HepG2 (cell line): Measurements from ENCODE around the gene SOX9. TPM values are rescaled to one million over a fixed set of nuclear protein-coding genes. Genes with fewer than 3 reads are reported as not detected.

Experiments
- ATAC-seq: fragments of 200-7000 bp; cut with Tn5 transposase; 3 replicates; pipeline ENCODE4 v1.9.1; 2020; ENCODE audit warnings: mild to moderate bottlenecking, moderate library complexity
- BruUV-seq: library from RNA; stranded (reverse); fragments of 400-500 nt; replicated peaks from 2 replicates; lab custom pipeline; 2021; lab: Mats Ljungman, UMichigan
- CTCF ChIA-PET: fragments of 300-600 bp; formaldehyde crosslinking; extraction: SDS; loops from one replicate; lab custom pipeline; 2021; ENCODE audit warnings: low total read pairs, inconsistent platforms, low intra/inter-chr PET ratio; lab: Yijun Ruan, JAX
- POLR2A ChIA-PET: fragments of 350-600 bp; sonication (Branson Sonifier 250); formaldehyde crosslinking; loops from one replicate; lab custom pipeline; 2020; ENCODE audit warnings: antibody characterized with exemption, inconsistent platforms; lab: Yijun Ruan, JAX
- DNase-seq: peaks from one replicate; pipeline ENCODE4 v3.0.0-alpha.2; 2015; ENCODE audit warnings: low spot score
- FAIRE-seq: peaks from 3 replicates; lab custom pipeline; 2011; peaks lifted over from hg19 to GRCh38; lab: Jason Lieb, UNC
- H2AFZ ChIP-seq: one replicate; pipeline ENCODE4 v1.6.1; 2011; ENCODE audit warnings: low read length, inconsistent platforms
- H3K27ac ChIP-seq: fragments of 300-600 bp; 3 replicates; pipeline ENCODE4 v1.8.0; 2011; ENCODE audit warnings: mixed run types, mild to moderate bottlenecking, mixed read lengths, low read length, inconsistent platforms; ENCODE audit not compliant: insufficient read depth; ENCODE audit errors: extremely low read length
- H3K27me3 ChIP-seq, 2 experiments: fragments of 200-600 bp in 1 of 2; 2 replicates in 1 of 2; 3 replicates in 1 of 2; pipeline versions ENCODE4 v1.6.0 to v1.8.0; 2011; ENCODE audit warnings: low read length in 2 of 2, mild to moderate bottlenecking in 2 of 2, moderate library complexity in 2 of 2, inconsistent platforms in 1 of 2; ENCODE audit not compliant: insufficient read depth in 2 of 2, control insufficient read depth in 1 of 2
- H3K36me3 ChIP-seq, 2 experiments: fragments of 200-600 bp in 1 of 2; replicated peaks in 1 of 2; 2 replicates in 1 of 2; 3 replicates in 1 of 2; pipeline versions ENCODE4 v1.5.1 to v1.8.0; 2011; ENCODE audit warnings: low read length in 2 of 2, inconsistent platforms in 1 of 2; ENCODE audit not compliant: insufficient read depth in 2 of 2, control insufficient read depth in 1 of 2
- H3K4me1 ChIP-seq: 2 replicates; pipeline ENCODE4 v1.5.1; 2012; ENCODE audit warnings: low read length, inconsistent platforms; ENCODE audit not compliant: insufficient read depth
- H3K4me2 ChIP-seq: 2 replicates; pipeline ENCODE4 v1.6.0; 2011; ENCODE audit warnings: low read depth, low read length, inconsistent platforms
- H3K4me3 ChIP-seq, 3 experiments: fragments of 200-600 bp in 1 of 3; sonication (generic), shearing (Covaris generic) in 1 of 3; replicated peaks in 1 of 3; 2 replicates each; pipeline ENCODE4 v1.5.1; 2011 to 2016; ENCODE audit warnings: low read length in 3 of 3, inconsistent platforms in 2 of 3, low read depth in 2 of 3, mild to moderate bottlenecking in 2 of 3, control low read depth in 1 of 3, mixed read lengths in 1 of 3; ENCODE audit not compliant: insufficient read depth in 1 of 3
- H3K79me2 ChIP-seq: one replicate; pipeline ENCODE4 v1.6.1; 2011; ENCODE audit warnings: low read length, inconsistent platforms; ENCODE audit not compliant: insufficient read depth
- H3K9ac ChIP-seq: 2 replicates; pipeline ENCODE4 v1.6.0; 2011; ENCODE audit warnings: mild to moderate bottlenecking, low read depth, low read length, inconsistent platforms; ENCODE audit not compliant: insufficient read depth
- H3K9me3 ChIP-seq: 2 replicates; pipeline ENCODE4 v1.5.1; 2012; ENCODE audit warnings: mild to moderate bottlenecking, low read length
- H4K20me1 ChIP-seq: 2 replicates; pipeline ENCODE4 v1.6.0; 2011; ENCODE audit warnings: inconsistent platforms, mild to moderate bottlenecking, low read length, moderate library complexity; ENCODE audit not compliant: insufficient read depth
- ATF4 ChIP-seq, 2 experiments: fragments of 450-650 bp in 1 of 2; sonication (generic) in 1 of 2; formaldehyde crosslinking; IDR thresholded peaks; 2 replicates each; pipeline versions ENCODE4 v1.5.0 to v1.8.0; 2020 to 2022; ENCODE audit warnings: mild to moderate bottlenecking in 1 of 2, missing genetic modification reagents in 1 of 2
- EZH2 ChIP-seq: conservative IDR thresholded peaks from 2 replicates; pipeline ENCODE4 v1.6.1; 2012; ENCODE audit warnings: mild to moderate bottlenecking, low read depth, low read length, moderate library complexity
- GABPB1 ChIP-seq: IDR thresholded peaks from 2 replicates; pipeline ENCODE4 v1.6.1; 2016; ENCODE audit warnings: mild to moderate bottlenecking, missing genetic modification reagents, moderate library complexity, missing compliant biosample characterization
- KLF13 ChIP-seq: sonication (generic); formaldehyde crosslinking; IDR thresholded peaks from 2 replicates; pipeline ENCODE4 v1.4.0; 2020; ENCODE audit warnings: mild to moderate bottlenecking, missing genetic modification reagents
- MEF2D ChIP-seq: sonication (generic); formaldehyde crosslinking; IDR thresholded peaks from 2 replicates; pipeline ENCODE4 v1.5.1; 2020; ENCODE audit warnings: mild to moderate bottlenecking, missing genetic modification reagents
- MEIS1 ChIP-seq: sonication (generic); formaldehyde crosslinking; IDR thresholded peaks from 2 replicates; pipeline ENCODE4 v1.9.0; 2021; ENCODE audit warnings: mild to moderate bottlenecking, missing genetic modification reagents, moderate library complexity, borderline replicate concordance
- NFE2L1 ChIP-seq: sonication (generic); formaldehyde crosslinking; IDR thresholded peaks from 2 replicates; pipeline ENCODE4 v1.4.0; 2020; ENCODE audit warnings: missing genetic modification reagents, mild to moderate bottlenecking, borderline replicate concordance
- ZNF256 ChIP-seq: sonication (generic); formaldehyde crosslinking; conservative IDR thresholded peaks from 2 replicates; pipeline ENCODE4 v1.4.0; 2020; ENCODE audit warnings: missing genetic modification reagents
- ZNF557 ChIP-seq: sonication (generic); formaldehyde crosslinking; IDR thresholded peaks from 2 replicates; pipeline ENCODE4 v1.4.0; 2020; ENCODE audit warnings: missing genetic modification reagents
- ZNF749 ChIP-seq: sonication (generic); formaldehyde crosslinking; IDR thresholded peaks from 2 replicates; pipeline ENCODE4 v1.8.0; 2022; ENCODE audit warnings: mild to moderate bottlenecking, missing genetic modification reagents, moderate library complexity, borderline replicate concordance
- ZSCAN31 ChIP-seq: sonication (generic); formaldehyde crosslinking; IDR thresholded peaks from 2 replicates; pipeline ENCODE4 v1.5.0; 2020; ENCODE audit warnings: low read depth, mild to moderate bottlenecking, missing genetic modification reagents
- WGBS: methylation state at CpG from one replicate; pipeline ENCODE4 v1.1.6; 2017; ENCODE audit warnings: low lambda C conversion rate; 5-methylcytosine and 5-hydroxymethylcytosine counted together
- in situ Hi-C: cut with HindIII; loops from 2 replicates; pipeline ENCODE4 v1.10.0; 2017; ENCODE audit warnings: low pct_unique_long_range_greater_than_20kb; ENCODE audit not compliant: extremely low pct_ligation_motif_present
- intact Hi-C: fragments of 100-400 bp; cut with micrococcal nuclease; formaldehyde crosslinking; loops from one replicate; pipeline ENCODE4 v1.10.0; 2022; ENCODE audit not compliant: unreplicated experiment
- polyA plus RNA-seq, 8 experiments: library from polyadenylated mRNA; depleted of rRNA in 3 of 8; stranded (reverse) in 7 of 8; unstranded in 1 of 8; fragments of >200 nt; fragmentation: Illumina TruSeq in 4 of 8; extraction: Trizol in 4 of 8; gene quantifications; 2 replicates each; pipeline versions ENCODE4 v1.2.1 to v1.2.3, GENCODE V29; 2011 to 2016; ENCODE audit warnings: low read depth in 4 of 8, missing spikeins in 1 of 8, mixed read lengths in 1 of 8; ENCODE audit not compliant: insufficient read depth in 1 of 8
- total RNA-seq, 5 experiments: library from RNA; depleted of rRNA; stranded (reverse); fragments of >200 nt; fragmentation: Illumina TruSeq; extraction: Trizol; gene quantifications; 2 replicates each; pipeline ENCODE4 v1.2.3, GENCODE V29; 2016; ENCODE audit warnings: low read depth in 1 of 5

Gene SOX9
- total and polyA plus RNA-seq, 2 of the 13 experiments (the other 11 are each of a cell fraction or from before 2014, with no cell fraction given), result 16.1 to 27.6 TPM

- Histone ChIP-seq H4K20me1 (no peaks in the 10 kb centered on the region), H3K9ac (no peak overlapping the region), H3K27me3 (peaks cover 0 to 14% of the 10 kb centered on the region in 2 experiments; a peak in 2 of 5 replicates), H3K4me1 (peaks cover 26% of the 10 kb centered on the region), H3K4me3 (no peak overlapping the region), H3K79me2 (no peaks in the 10 kb centered on the region), H3K9me3 (no peaks in the 10 kb centered on the region), H3K36me3 (no peaks in the 10 kb centered on the region), H3K4me2 (no peak overlapping the region), H3K27ac (no peak overlapping the region), H2AFZ (no peak overlapping the region)
- ChIA-PET POLR2A (no interaction called here), CTCF (no interaction called here)
- WGBS, result 36% methylated on average over 2 of the region's 2 CpGs
- in situ Hi-C loops, result no loop called here
- ATAC-seq (no peak), DNase-seq (no peak), FAIRE-seq (no peak)
- intact Hi-C loops, result no loop called here
- BruUV-seq, result no TSS peak
- TF ChIP-seq KLF13, result no peak
- no peak for TF ChIP-seq ZNF557 (CRISPR knock-in tag)
Observed at GRCh38 chr17:72145962-72146361, 25.1 kb downstream of the SOX9 start.

DNA sequence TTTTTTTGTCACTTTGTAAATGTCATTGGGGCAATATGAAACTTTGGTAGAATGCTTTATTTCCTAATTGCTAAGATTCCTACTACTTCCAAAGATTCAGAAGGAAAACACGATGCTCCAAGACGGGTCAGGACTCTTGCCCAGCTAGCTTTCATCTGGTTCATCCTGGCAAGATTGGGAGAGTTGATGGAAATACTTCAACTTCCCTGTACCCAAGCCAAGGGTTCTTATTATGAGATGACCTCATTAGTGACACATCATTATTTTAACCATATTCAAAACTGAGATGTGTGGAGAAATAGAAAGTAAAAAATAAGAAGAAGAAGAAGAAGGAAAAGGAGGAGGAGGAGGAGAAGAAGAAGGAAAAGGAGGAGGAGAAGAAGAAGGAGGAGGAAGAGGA lies 25.6 kb downstream of the SOX9 start:
- in situ Hi-C loops, result no loop called here
- no TSS peak for BruUV-seq
- TF ChIP-seq ZNF256 (CRISPR knock-in tag) (no peak), GABPB1 (CRISPR knock-in tag) (no peak), ZNF749 (CRISPR knock-in tag) (no peak), MEF2D (CRISPR knock-in tag) (no peak), EZH2 (no peak), ATF4 (CRISPR knock-in tag; IDR thresholded peaks at IDR 0.05) (no peak), ZSCAN31 (CRISPR knock-in tag) (no peak), MEIS1 (no peak), NFE2L1 (no peak)

More for the DNA sequence above, 25.6 kb downstream of the SOX9 start:
- POLR2A ChIA-PET, result no interaction called here
- Histone ChIP-seq H3K4me3 (no peak overlapping the region), H3K79me2 (no peaks in the 10 kb centered on the region), H3K9me3 (no peaks in the 10 kb centered on the region), H3K27me3 (peaks cover 0 to 14% of the 10 kb centered on the region in 2 experiments; a peak in 2 of 5 replicates), H3K9ac (no peak overlapping the region), H3K36me3 (no peaks in the 10 kb centered on the region), H3K4me1 (peaks cover 30% of the 10 kb centered on the region), H3K4me2 (no peak overlapping the region), H3K27ac (no peak overlapping the region), H4K20me1 (no peaks in the 10 kb centered on the region), H2AFZ (no peak overlapping the region)
- CTCF ChIA-PET, result no interaction called here
- 6% methylated on average over 2 of the region's 2 CpGs for WGBS
- intact Hi-C loops, result no loop called here
- FAIRE-seq, result no peak
- ATAC-seq, result no peak
- DNase-seq, result no peak
